Vagina (tissue), 2 donors: ENCODE results near the gene ZNF385B. TPM values are rescaled to one million over a fixed set of nuclear protein-coding genes. Genes with fewer than 3 reads are reported as not detected.
A peak's percentile ranks its signal among the peaks of the same experiment; 100 is the strongest.

Experiments used
- DNase-seq, 2 donors: peaks; one replicate each; pipeline ENCODE4 v3.0.0-alpha.2; 2017; ENCODE audit errors: extremely low spot score in 2 of 2
- H3K27ac ChIP-seq: fragments of 200-600 bp; sonication (generic); one replicate; pipeline ENCODE4 v1.5.1; 2019
- H3K27me3 ChIP-seq: fragments of 200-600 bp; sonication (generic); one replicate; pipeline ENCODE4 v1.5.1; 2019
- H3K36me3 ChIP-seq, 2 donors: fragments of 200-600 bp; sonication (generic); one replicate each; pipeline ENCODE4 v1.5.1; 2017 to 2019
- H3K4me1 ChIP-seq: fragments of 200-600 bp; sonication (generic); one replicate; pipeline ENCODE4 v1.5.1; 2019
- H3K4me3 ChIP-seq, 2 donors: fragments of 200-600 bp; sonication (generic); 1 replicate in 1 of 2; 2 replicates in 1 of 2; pipeline ENCODE4 v1.5.1; 2016 to 2019
- H3K9me3 ChIP-seq: fragments of 200-600 bp; sonication (generic); one replicate; pipeline ENCODE4 v1.5.1; 2019
- CTCF ChIP-seq, 3 experiments: fragments of 450-650 bp in 2 of 3; fragments of 200-600 bp in 1 of 3; sonication (generic) in 1 of 3; IDR thresholded peaks; one replicate each; pipeline ENCODE4 v1.5.1; 2017 to 2019; ENCODE audit warnings: antibody characterized with exemption in 3 of 3, mild to moderate bottlenecking in 2 of 3, moderate library complexity in 2 of 3
- POLR2A ChIP-seq, 2 donors: fragments of 450-650 bp; IDR thresholded peaks; one replicate each; pipeline ENCODE4 v1.6.1; 2017; ENCODE audit warnings: antibody characterized with exemption in 2 of 2, mild to moderate bottlenecking in 2 of 2, moderate library complexity in 2 of 2
- POLR2AphosphoS5 ChIP-seq, 2 donors: sonication (generic); formaldehyde crosslinking; IDR thresholded peaks; one replicate each; pipeline ENCODE4 v1.9.0; 2017; ENCODE audit warnings: antibody characterized with exemption in 2 of 2, mild to moderate bottlenecking in 2 of 2, low read depth in 1 of 2; ENCODE audit not compliant: insufficient read depth in 1 of 2
- intact Hi-C: fragments of 100-400 bp; cut with DNase I; formaldehyde crosslinking; loops from one replicate; pipeline ENCODE4 v1.15.1; 2023
- total RNA-seq: library from RNA; depleted of rRNA; stranded (reverse); fragments of >200 nt; gene quantifications from one replicate; pipeline ENCODE4 v1.2.3, GENCODE V29; 2016

The ZNF385B gene
- total RNA-seq, 1 donor from 2014 or later, result 11.5 TPM

- Histone ChIP-seq H3K36me3 (no peaks in the 10 kb centered on the region), H3K9me3 (no peaks in the 10 kb centered on the region), H3K27ac (no peak overlapping the region), H3K4me3 (no peak overlapping the region), H3K27me3 (no peaks in the 10 kb centered on the region), H3K4me1 (no peaks in the 10 kb centered on the region)
- DNase-seq, result no peak
- intact Hi-C loops, result no loop called here
- TF ChIP-seq POLR2A (IDR thresholded peaks at IDR 0.05), result no peak
- no peak for TF ChIP-seq CTCF (IDR thresholded peaks at IDR 0.05)
- peak; percentile 40 to 62 for TF ChIP-seq POLR2AphosphoS5 (IDR thresholded peaks at IDR 0.05; ENCODE audit: insufficient read depth in 1 of 2, low read depth in 1 of 2)
Measured at GRCh38 chr2:179569831-179570233, 291.6 kb downstream of the ZNF385B start.

GRCh38 chr2:179565807-179566206 is 295.6 kb downstream of the ZNF385B start:
- DNase-seq, result no peak
- no peak overlapping the region for H3K4me3 ChIP-seq
- no peaks in the 10 kb centered on the region for H3K4me1 ChIP-seq
- no peaks in the 10 kb centered on the region for H3K36me3 ChIP-seq
- intact Hi-C loops, result loop anchor here (1.0 kb wide), 1 partner anchor 25 kb away; no protein-coding TSS in a partner anchor
- H3K9me3 ChIP-seq, result no peaks in the 10 kb centered on the region
- TF ChIP-seq CTCF (IDR thresholded peaks at IDR 0.05), result no peak
- no peaks in the 10 kb centered on the region for H3K27me3 ChIP-seq
- H3K27ac ChIP-seq, result no peak overlapping the region

- no peaks in the 10 kb centered on the region for H3K27me3 ChIP-seq
- intact Hi-C loops, result no loop called here
- no peak for DNase-seq
- H3K4me3 ChIP-seq, result no peak overlapping the region
- no peaks in the 10 kb centered on the region for H3K4me1 ChIP-seq
- H3K36me3 ChIP-seq, result no peaks in the 10 kb centered on the region
- H3K9me3 ChIP-seq, result no peaks in the 10 kb centered on the region
- H3K27ac ChIP-seq, result no peak overlapping the region
- no peak for TF ChIP-seq CTCF (IDR thresholded peaks at IDR 0.05)
- TF ChIP-seq POLR2A (IDR thresholded peaks at IDR 0.05), result no peak
- TF ChIP-seq POLR2AphosphoS5 (IDR thresholded peaks at IDR 0.05; ENCODE audit: insufficient read depth in 1 of 2, low read depth in 1 of 2), result no peak
Measured at GRCh38 chr2:179562330-179562885, 299.0 kb downstream of the ZNF385B start.

- intact Hi-C loops, result no loop called here
- H3K36me3 ChIP-seq, result no peaks in the 10 kb centered on the region
- H3K4me3 ChIP-seq, result no peak overlapping the region
- no peaks in the 10 kb centered on the region for H3K9me3 ChIP-seq
- no peak for DNase-seq
- no peaks in the 10 kb centered on the region for H3K27me3 ChIP-seq
- H3K4me1 ChIP-seq, result no peaks in the 10 kb centered on the region
- TF ChIP-seq POLR2A (IDR thresholded peaks at IDR 0.05) (no peak), POLR2AphosphoS5 (IDR thresholded peaks at IDR 0.05; ENCODE audit: insufficient read depth in 1 of 2, low read depth in 1 of 2) (no peak), CTCF (IDR thresholded peaks at IDR 0.05) (no peak)
- no peak overlapping the region for H3K27ac ChIP-seq
Measured at GRCh38 chr2:179561702-179562101, 299.7 kb downstream of the ZNF385B start.

- Histone ChIP-seq H3K36me3 (no peaks in the 10 kb centered on the region), H3K4me3 (no peak overlapping the region)
- intact Hi-C loops, result no loop called here
Measured at GRCh38 chr2:179560257-179560735, 301.1 kb downstream of the ZNF385B start.

More at GRCh38 chr2:179560257-179560735, 301.1 kb downstream of the ZNF385B start:
- no peak overlapping the region for H3K27ac ChIP-seq
- no peak for DNase-seq
- TF ChIP-seq POLR2AphosphoS5 (IDR thresholded peaks at IDR 0.05; ENCODE audit: insufficient read depth in 1 of 2, low read depth in 1 of 2), result no peak
- no peak for TF ChIP-seq CTCF (IDR thresholded peaks at IDR 0.05)
- no peak for TF ChIP-seq POLR2A (IDR thresholded peaks at IDR 0.05)
- H3K9me3 ChIP-seq, result no peaks in the 10 kb centered on the region
- no peaks in the 10 kb centered on the region for H3K27me3 ChIP-seq
- H3K4me1 ChIP-seq, result no peaks in the 10 kb centered on the region
